IPS-18c (cell line): Measurements from ENCODE around the gene ALG2.

Experiments used
- H3K4me3 ChIP-seq: 2 replicates; pipeline ENCODE4 v1.7.0; 2013; ENCODE audit warnings: low read depth, mild to moderate bottlenecking, low read length, moderate library complexity; ENCODE audit not compliant: insufficient read depth
- H3K9me3 ChIP-seq: one replicate; pipeline ENCODE4 v1.6.1; 2013; ENCODE audit warnings: mild to moderate bottlenecking, low read length, moderate library complexity; ENCODE audit not compliant: control insufficient read depth, insufficient read depth

Gene ALG2

GRCh38 chr9:99184110-99184474, 37.6 kb downstream of the ALG2 start:
- Histone ChIP-seq H3K9me3 (no peaks in the 10 kb centered on the region), H3K4me3 (no peak overlapping the region)

DNA sequence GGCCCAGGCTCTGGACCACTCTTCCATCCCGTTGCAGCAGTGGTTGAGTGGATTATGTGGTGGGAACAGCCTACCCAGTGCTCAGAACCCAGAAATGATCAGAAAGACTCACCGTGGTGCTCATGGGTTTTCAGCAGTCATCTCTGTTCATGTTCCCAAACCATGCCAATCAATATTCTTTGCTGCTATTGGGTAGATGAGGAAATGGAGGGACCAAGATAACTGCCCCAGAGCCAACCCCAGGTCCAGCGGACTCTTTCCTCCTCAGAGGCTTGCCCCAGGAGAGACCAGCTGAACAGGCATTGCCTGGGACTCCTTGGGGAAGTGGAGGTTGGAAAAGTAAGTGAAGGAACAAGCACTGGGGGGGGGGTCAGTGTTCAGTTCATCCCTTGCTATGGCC, 38.1 kb downstream of the ALG2 start:
- H3K9me3 ChIP-seq, result no peaks in the 10 kb centered on the region
- H3K4me3 ChIP-seq, result no peak overlapping the region

DNA sequence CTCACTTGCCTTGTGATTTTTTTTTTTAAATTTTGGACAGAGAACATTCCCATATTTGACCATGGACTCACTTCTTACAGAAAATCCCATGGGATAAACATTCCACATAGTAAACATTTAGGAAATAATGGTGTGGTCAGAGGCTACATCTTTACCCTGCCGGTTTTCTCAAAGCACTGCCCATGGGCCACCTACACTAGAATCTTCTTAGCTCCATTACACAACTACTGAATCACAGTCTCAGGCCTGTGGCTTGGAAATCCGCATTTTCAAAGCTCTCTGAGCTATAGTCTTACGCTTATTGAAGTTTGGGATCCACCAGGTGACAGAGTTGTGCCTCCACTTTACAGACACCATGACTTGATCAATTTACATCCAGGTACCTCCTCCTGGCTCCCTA, 39.4 kb downstream of the ALG2 start:
- H3K9me3 ChIP-seq, result no peaks in the 10 kb centered on the region
- no peak overlapping the region for H3K4me3 ChIP-seq

GRCh38 chr9:99181621-99182020, 40.1 kb downstream of the ALG2 start:
- no peaks in the 10 kb centered on the region for H3K9me3 ChIP-seq
- no peak overlapping the region for H3K4me3 ChIP-seq

DNA sequence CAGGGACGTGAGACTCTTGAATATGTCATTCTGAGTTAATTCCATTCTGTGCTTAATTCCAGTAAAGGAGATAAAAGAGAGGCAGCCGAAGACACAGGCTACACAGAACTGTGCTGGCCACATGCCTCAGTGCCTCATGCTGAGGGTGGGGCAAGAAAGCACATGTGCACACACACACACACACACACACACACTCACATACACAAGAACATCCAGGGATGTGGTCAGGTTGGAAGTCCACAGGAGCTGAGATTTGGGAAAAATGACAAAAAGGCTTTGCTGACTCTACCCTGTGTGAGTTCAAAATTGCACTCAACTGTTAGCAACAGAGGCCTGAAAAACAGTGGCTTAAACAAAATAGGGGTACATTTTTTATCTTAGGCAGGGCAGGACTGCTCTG, 40.5 kb downstream of the ALG2 start:
- H3K9me3 ChIP-seq, result no peaks in the 10 kb centered on the region
- H3K4me3 ChIP-seq, result no peak overlapping the region

DNA sequence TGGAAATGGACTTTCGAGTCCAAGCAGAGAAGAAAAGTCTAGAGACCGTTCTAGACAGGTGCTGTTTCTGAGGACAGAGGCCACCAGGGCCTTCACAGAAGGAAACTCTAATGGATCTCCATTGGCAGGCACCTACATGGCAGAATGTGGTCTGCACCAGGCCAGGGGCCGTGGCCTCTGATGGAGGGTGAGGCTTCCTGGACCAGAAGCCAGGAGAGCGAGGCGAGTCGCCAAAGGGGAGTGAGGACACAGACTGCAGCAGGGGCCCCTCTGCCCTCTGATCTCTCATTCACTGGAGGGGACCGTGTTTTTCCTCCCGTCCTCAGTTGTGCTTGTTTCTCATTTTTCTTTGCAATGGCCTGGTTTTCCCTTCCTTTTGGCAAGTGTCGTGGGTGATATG, 41.1 kb downstream of the ALG2 start:
- no peak overlapping the region for H3K4me3 ChIP-seq
- H3K9me3 ChIP-seq, result no peaks in the 10 kb centered on the region

DNA sequence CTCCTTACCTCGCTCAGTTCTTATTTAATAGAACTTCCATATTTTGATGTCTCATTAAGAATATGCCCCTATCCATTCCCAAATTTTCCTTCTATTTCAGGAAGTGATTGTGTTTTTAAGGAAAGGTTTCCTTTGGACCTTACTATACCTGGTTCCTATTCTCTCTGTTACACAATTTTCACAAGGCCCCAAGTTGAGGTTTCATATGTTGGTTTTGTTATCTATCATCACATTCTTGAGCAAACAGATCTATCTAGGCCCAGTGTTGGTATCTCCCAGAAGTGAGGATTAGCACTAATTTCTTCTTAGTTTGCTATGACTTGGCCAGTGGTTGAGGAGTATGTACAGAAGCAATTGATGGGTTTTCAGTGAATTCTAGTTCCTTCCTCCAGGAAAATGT, 41.5 kb downstream of the ALG2 start:
- no peak overlapping the region for H3K4me3 ChIP-seq
- no peaks in the 10 kb centered on the region for H3K9me3 ChIP-seq

DNA sequence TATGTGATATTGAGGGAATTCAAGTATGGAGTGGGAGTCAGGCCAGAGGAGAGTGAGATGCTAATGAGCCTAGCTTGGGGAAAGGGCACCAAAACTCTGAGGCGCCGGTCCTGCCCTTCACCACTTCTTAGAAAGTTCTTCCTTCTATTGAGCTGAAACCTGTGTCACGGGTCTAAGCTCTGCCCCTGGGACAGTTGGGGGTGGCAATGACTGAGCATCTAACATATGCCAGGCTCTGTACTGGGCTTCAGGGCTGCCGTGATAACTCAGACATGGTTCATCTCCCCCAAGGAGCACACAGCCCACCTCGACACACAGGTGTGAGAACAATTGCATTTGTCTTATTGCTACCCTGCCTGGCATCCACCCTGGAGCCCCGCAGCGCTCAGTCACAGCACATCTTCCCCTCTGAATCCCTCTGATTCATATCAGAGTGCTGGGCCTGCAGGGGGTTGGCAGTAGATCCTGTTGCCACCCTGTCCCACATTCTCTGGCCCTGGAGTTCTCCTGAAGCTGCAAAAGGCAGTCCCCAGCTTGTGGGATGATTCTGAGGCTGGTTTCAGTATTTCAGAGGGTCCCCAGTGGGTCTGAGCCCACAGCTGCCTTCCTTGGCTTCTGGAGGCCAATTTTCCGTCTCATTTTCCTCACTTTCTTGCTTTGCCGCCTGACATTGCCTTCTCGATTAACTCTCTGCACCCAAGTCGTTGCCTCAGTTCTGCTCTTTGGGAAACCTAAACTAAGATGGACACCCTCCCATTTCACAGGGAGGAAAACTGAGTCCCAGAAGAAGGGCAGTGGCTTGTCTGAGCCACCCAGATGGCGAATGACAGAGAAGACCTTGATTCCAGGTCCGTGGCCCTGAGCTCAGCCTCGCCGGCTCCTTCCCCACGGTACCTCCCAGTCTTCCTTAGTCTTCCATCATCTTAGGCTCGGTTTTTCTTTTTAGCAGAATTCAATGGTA, 42.5 kb downstream of the ALG2 start:
- Histone ChIP-seq H3K9me3 (no peaks in the 10 kb centered on the region), H3K4me3 (no peak overlapping the region)

- H3K4me3 ChIP-seq, result no peak overlapping the region
- H3K9me3 ChIP-seq, result no peaks in the 10 kb centered on the region
Measured at GRCh38 chr9:99177576-99178366, 44.0 kb downstream of the ALG2 start.

- H3K4me3 ChIP-seq, result no peak overlapping the region
- no peaks in the 10 kb centered on the region for H3K9me3 ChIP-seq
Measured at GRCh38 chr9:99176527-99177013, 45.2 kb downstream of the ALG2 start.

DNA sequence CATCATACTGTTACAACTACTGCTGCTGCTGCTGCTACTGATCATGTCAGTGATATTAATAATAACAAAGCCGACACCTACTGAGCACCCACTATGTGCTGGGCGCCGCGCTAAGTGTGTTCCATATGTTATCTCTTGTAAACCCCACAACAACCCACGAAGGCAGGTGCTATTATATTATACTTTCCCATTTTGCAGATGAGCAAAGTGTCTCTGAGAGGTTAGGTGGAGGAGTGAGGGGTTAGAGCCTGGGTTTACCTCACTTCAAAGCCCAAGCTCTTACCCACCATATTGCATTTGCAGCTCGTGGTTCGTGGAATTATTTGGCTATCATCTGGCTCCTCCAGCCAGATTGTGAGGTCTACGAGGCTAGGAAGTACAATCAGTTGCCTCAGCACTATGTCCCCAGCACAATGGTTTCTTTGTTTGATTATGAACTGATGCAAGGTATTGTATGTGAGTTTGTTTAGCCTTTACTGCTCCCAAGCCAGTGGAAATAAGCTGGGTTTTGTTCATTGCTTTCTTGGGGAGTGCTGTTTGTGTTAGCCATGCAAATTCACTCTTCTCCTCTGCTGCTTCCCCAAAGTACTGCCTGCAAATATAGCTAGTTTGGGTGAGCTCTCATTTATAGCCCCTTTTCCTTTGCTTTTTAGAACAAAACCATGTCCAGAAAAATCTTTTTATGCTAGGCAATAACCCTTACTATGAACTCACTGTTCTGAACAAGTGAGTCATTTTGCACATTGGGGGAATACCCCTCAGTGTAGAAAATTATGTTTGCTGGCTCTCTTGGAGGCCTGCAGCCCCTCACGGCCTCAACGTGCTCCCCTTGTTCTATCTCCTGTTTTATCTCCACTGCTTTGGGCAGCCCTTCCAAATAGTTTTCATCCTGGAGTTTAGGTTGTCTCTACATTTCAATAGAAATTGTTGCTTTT, 47.9 kb downstream of the ALG2 start:
- H3K4me3 ChIP-seq, result no peak overlapping the region
- no peaks in the 10 kb centered on the region for H3K9me3 ChIP-seq

GRCh38 chr9:99172124-99173091, 49.3 kb downstream of the ALG2 start:
- H3K9me3 ChIP-seq, result no peaks in the 10 kb centered on the region
- H3K4me3 ChIP-seq, result no peak overlapping the region

DNA sequence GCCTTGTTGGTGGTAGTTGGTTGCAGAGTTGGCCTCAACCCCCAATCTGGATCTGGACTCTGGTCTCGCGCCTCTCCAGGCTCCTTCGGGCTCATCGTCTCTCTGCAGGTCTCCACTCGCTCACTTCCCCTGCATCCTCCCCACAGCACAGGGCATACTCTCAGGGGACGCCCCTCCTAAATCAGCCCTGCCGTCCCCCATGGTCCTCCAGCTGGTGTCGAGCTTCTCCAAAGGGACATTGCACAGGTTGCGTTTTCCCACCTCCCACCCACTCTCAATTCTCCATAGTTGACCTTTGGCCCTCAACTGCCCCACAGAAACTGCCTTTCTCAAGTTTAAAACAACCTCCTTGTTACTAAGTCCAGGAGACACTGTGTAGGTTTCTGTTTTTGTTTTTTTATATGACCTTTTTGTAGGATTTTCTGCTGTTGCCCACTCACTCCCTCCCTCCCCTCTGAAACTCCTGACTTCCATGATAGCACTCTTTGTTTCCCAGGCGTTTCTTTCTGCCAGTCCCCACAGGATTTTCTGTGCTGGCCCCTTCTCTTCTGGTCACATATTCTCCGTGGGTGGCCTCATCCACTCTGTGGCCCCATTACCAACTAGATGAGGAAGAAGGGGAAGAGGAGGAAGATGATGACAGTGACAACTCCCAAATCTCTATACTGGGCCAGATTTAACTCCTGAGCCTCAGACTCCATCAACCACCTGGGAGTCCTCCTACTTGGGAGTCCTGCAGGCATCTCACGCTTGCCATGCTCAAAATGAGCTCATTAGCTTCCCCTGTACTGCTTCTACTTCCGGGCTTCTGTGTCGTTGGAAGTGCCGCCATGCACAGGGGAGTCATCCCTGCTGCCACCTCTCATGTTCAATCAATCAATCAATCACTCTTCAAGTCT, 50.3 kb downstream of the ALG2 start:
- H3K4me3 ChIP-seq, result no peak overlapping the region
- H3K9me3 ChIP-seq, result no peaks in the 10 kb centered on the region

DNA sequence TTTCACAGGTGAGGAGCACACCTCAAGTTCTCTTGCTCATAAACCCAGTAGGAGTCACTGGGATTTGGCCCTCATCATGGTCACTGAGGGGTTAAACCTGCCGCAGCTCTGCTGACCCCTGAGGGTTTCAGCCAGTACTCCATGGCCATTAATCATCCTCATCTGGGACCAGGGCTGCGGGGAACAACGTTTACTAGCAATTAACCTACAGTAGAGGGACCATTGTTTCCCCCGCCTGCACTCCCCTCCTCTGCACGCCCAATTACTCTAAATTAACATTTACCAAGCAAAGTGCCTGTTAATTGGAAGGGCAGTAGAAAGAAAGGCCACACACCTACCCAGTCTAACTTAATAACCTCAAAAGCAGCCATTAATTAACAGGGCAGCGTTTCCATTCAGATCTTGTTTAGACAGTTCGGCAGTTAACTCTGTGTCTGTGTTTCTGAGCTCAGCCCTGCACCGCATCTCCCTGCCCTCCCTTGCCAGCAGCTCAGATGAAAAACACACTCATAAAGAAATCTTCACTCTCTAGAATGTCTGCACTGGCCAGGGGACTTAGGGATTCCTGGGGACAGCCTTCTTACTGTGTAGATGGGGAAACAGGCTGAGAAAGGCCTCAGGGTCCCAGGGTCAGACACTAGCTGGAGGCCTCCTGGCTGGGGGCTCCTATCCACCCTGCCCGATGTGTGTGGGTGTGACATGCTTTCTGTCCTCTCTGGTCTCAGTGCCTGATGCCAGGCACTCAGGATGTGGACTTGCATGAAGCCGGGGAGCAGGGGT, 51.6 kb downstream of the ALG2 start:
- Histone ChIP-seq H3K9me3 (no peaks in the 10 kb centered on the region), H3K4me3 (no peak overlapping the region)

DNA sequence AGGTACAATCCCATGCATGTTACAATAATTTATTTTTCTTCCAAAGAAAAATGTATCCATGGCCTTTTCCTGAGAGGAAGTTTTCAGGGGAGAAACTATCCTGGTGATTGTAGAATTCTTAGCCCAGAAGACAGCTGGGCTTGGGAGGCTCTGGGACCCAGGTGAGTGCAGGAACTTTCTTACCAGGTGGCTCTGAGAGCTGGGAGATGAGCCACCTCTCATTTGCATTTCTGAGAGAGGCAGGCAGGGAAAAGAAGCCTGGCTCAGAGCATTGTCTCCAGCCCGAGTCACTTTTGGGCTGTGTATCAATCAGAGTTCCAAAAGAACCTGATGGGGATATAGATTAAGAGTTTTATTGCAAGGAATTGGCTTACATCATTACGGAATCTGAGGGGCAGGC, 52.7 kb downstream of the ALG2 start:
- Histone ChIP-seq H3K4me3 (no peak overlapping the region), H3K9me3 (no peaks in the 10 kb centered on the region)
